Esophagus squamous epithelium (tissue), 4 donors: ENCODE data around the gene CSTPP1.

Experiments used
- CTCF ChIP-seq, 6 experiments: fragments of 450-650 bp in 4 of 6; fragments of 200-600 bp in 2 of 6; sonication (generic) in 2 of 6; IDR thresholded peaks; one replicate each; pipeline ENCODE4 v1.5.1; 2016 to 2019; ENCODE audit warnings: antibody characterized with exemption in 6 of 6, mild to moderate bottlenecking in 4 of 6, moderate library complexity in 4 of 6
- POLR2A ChIP-seq, 4 donors: fragments of 450-650 bp; IDR thresholded peaks; one replicate each; pipeline ENCODE4 v1.6.1; 2017; ENCODE audit warnings: antibody characterized with exemption in 4 of 4, mild to moderate bottlenecking in 4 of 4, moderate library complexity in 3 of 4

- TF ChIP-seq CTCF (IDR thresholded peaks at IDR 0.05) (peak in 1 of 6 experiments; percentile 2), POLR2A (IDR thresholded peaks at IDR 0.05) (peak in 2 of 4 donors; percentile 52 to 79)
Observed at GRCh38 chr11:47185305-47186075, 248.9 kb downstream of the CSTPP1 start.
